ENCODE data around the gene MUC5B. TPM values are rescaled to one million over a fixed set of nuclear protein-coding genes. Genes with fewer than 3 reads are reported as not detected.

The MUC5B gene
- total RNA-seq, 2 experiments from 2014 or later, result not detected

DNA sequence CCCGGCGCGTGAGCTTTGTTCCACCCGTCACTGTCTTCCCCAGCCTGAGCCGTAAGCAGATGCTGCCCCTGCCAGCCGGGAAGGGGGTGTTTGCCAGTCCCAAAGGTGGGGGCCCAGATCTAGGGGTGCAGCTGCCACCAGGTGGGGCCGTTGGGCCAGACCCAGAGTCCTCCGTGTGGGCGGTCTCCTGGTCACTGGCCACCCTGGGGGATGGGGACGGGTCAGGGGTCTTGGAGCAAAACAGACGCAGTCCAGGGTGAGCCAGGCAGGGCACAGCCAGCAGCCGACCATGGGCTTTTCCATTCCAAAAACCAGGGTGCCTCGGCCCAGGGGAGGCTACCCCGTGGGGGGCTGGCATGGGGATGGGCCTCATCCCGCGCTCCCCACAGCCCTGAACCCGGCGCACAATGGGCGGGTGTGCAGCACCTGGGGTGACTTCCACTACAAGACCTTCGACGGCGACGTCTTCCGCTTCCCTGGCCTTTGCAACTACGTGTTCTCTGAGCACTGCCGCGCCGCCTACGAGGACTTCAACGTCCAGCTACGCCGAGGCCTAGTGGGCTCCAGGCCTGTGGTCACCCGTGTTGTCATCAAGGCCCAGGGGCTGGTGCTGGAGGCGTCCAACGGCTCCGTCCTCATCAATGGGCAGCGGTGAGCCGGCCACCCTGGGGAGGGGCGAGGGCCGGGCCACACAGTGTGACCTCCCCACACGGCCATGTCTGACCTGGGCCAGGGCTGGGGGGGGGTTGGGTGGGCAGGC lies 3.5 kb downstream of the MUC5B start:
- H3K9me3 Mint-ChIP-seq, result no peaks in the 10 kb centered on the region
- H3K27ac Mint-ChIP-seq, result no peak overlapping the region
- ATAC-seq (ENCODE audit: low read depth) (no peak), DNase-seq (peak; percentile 35)
- H3K4me1 Mint-ChIP-seq, result no peaks in the 10 kb centered on the region
- no peaks in the 10 kb centered on the region for H3K36me3 Mint-ChIP-seq
- POLR2A ChIA-PET, result no interaction called here
- H3K27me3 Mint-ChIP-seq, result no peaks in the 10 kb centered on the region
- H3K4me3 Mint-ChIP-seq, result no peak overlapping the region

DNA sequence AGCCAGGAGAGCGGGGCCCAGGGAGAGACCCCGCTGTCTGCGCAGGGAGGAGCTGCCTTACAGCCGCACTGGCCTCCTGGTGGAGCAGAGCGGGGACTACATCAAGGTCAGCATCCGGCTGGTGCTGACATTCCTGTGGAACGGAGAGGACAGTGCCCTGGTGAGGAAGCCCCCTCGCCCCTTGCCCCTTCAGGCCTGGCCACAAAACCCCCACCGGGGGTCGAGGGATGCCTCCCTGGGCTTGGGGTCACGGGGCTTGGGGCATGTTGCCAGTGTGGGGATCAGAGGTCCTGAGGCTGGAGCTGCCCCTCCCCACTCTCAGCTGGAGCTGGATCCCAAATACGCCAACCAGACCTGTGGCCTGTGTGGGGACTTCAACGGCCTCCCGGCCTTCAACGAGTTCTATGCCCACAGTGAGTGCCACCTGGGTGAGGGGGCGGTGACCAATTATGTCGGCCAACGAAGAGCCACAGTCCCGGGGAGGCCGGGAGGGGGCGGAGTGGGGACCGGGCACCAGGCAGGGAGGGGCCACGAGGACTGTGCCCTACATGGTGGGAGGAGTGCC lies 4.2 kb downstream of the MUC5B start:
- POLR2A ChIA-PET, result no interaction called here
- H3K4me3 Mint-ChIP-seq, result no peak overlapping the region

GRCh38 chr11:1227551-1228100 lies 4.8 kb downstream of the MUC5B start:
- ATAC-seq (ENCODE audit: low read depth), result no peak
- POLR2A ChIA-PET, result no interaction called here
- no peaks in the 10 kb centered on the region for H3K27me3 Mint-ChIP-seq
- H3K9me3 Mint-ChIP-seq, result no peaks in the 10 kb centered on the region
- no peak overlapping the region for H3K27ac Mint-ChIP-seq
- no peak for DNase-seq
- no peaks in the 10 kb centered on the region for H3K4me1 Mint-ChIP-seq
- no peak overlapping the region for H3K4me3 Mint-ChIP-seq
- no peaks in the 10 kb centered on the region for H3K36me3 Mint-ChIP-seq

More for the DNA sequence above, 4.2 kb downstream of the MUC5B start:
- Mint-ChIP-seq H3K27me3 (no peaks in the 10 kb centered on the region), H3K4me1 (no peaks in the 10 kb centered on the region), H3K27ac (no peak overlapping the region), H3K36me3 (no peaks in the 10 kb centered on the region), H3K9me3 (no peaks in the 10 kb centered on the region)
- no peak for DNase-seq
- ATAC-seq (ENCODE audit: low read depth), result no peak

- H3K4me3 Mint-ChIP-seq, result no peak overlapping the region
- no peaks in the 10 kb centered on the region for H3K9me3 Mint-ChIP-seq
- H3K27ac Mint-ChIP-seq, result no peak overlapping the region
- ATAC-seq (ENCODE audit: low read depth) (no peak), DNase-seq (no peak)
- H3K4me1 Mint-ChIP-seq, result no peaks in the 10 kb centered on the region
- H3K36me3 Mint-ChIP-seq, result no peaks in the 10 kb centered on the region
- no peaks in the 10 kb centered on the region for H3K27me3 Mint-ChIP-seq
- POLR2A ChIA-PET, result no interaction called here
Observed at GRCh38 chr11:1228101-1228821, 5.4 kb downstream of the MUC5B start.

- Mint-ChIP-seq H3K4me1 (no peaks in the 10 kb centered on the region), H3K27me3 (no peaks in the 10 kb centered on the region), H3K27ac (no peak overlapping the region), H3K9me3 (no peaks in the 10 kb centered on the region), H3K4me3 (no peak overlapping the region), H3K36me3 (no peaks in the 10 kb centered on the region)
- ATAC-seq (ENCODE audit: low read depth), result no peak
- POLR2A ChIA-PET, result no interaction called here
- no peak for DNase-seq
Observed at GRCh38 chr11:1228921-1229451, 6.1 kb downstream of the MUC5B start.

GRCh38 chr11:1229471-1230120 lies 6.7 kb downstream of the MUC5B start:
- POLR2A ChIA-PET, result no interaction called here
- Mint-ChIP-seq H3K4me3 (no peak overlapping the region), H3K27me3 (no peaks in the 10 kb centered on the region), H3K36me3 (no peaks in the 10 kb centered on the region), H3K27ac (no peak overlapping the region), H3K9me3 (no peaks in the 10 kb centered on the region), H3K4me1 (no peaks in the 10 kb centered on the region)
- DNase-seq, result no peak
- no peak for ATAC-seq (ENCODE audit: low read depth)

GRCh38 chr11:1230121-1230455 lies 7.2 kb downstream of the MUC5B start:
- POLR2A ChIA-PET, result no interaction called here
- no peaks in the 10 kb centered on the region for H3K4me1 Mint-ChIP-seq
- no peaks in the 10 kb centered on the region for H3K36me3 Mint-ChIP-seq
- H3K27ac Mint-ChIP-seq, result no peak overlapping the region
- H3K27me3 Mint-ChIP-seq, result no peaks in the 10 kb centered on the region
- H3K9me3 Mint-ChIP-seq, result no peaks in the 10 kb centered on the region
- no peak for ATAC-seq (ENCODE audit: low read depth)
- no peak for DNase-seq
- H3K4me3 Mint-ChIP-seq, result no peak overlapping the region

- DNase-seq, result no peak
- H3K4me1 Mint-ChIP-seq, result no peaks in the 10 kb centered on the region
Observed at GRCh38 chr11:1230456-1231395, 7.9 kb downstream of the MUC5B start.

GRCh38 chr11:1231396-1232020 lies 8.6 kb downstream of the MUC5B start:
- DNase-seq, result no peak
- H3K27ac Mint-ChIP-seq, result no peak overlapping the region
- no peak overlapping the region for H3K4me3 Mint-ChIP-seq
- H3K27me3 Mint-ChIP-seq, result no peaks in the 10 kb centered on the region
- H3K4me1 Mint-ChIP-seq, result no peaks in the 10 kb centered on the region
- no peaks in the 10 kb centered on the region for H3K36me3 Mint-ChIP-seq
- no peaks in the 10 kb centered on the region for H3K9me3 Mint-ChIP-seq
- POLR2A ChIA-PET, result no interaction called here
- ATAC-seq (ENCODE audit: low read depth), result no peak

More at GRCh38 chr11:1230456-1231395, 7.9 kb downstream of the MUC5B start:
- Mint-ChIP-seq H3K36me3 (no peaks in the 10 kb centered on the region), H3K9me3 (no peaks in the 10 kb centered on the region), H3K4me3 (no peak overlapping the region), H3K27me3 (no peaks in the 10 kb centered on the region), H3K27ac (no peak overlapping the region)
- POLR2A ChIA-PET, result no interaction called here
- no peak for ATAC-seq (ENCODE audit: low read depth)

- ATAC-seq (ENCODE audit: low read depth) (no peak), DNase-seq (no peak)
- H3K36me3 Mint-ChIP-seq, result no peaks in the 10 kb centered on the region
- no peaks in the 10 kb centered on the region for H3K27me3 Mint-ChIP-seq
- POLR2A ChIA-PET, result no interaction called here
- no peak overlapping the region for H3K27ac Mint-ChIP-seq
- no peaks in the 10 kb centered on the region for H3K4me1 Mint-ChIP-seq
- no peak overlapping the region for H3K4me3 Mint-ChIP-seq
- no peaks in the 10 kb centered on the region for H3K9me3 Mint-ChIP-seq
Observed at GRCh38 chr11:1232021-1232882, 9.4 kb downstream of the MUC5B start.

- POLR2A ChIA-PET, result no interaction called here
- Mint-ChIP-seq H3K4me1 (no peaks in the 10 kb centered on the region), H3K27me3 (no peaks in the 10 kb centered on the region), H3K4me3 (no peak overlapping the region), H3K9me3 (no peaks in the 10 kb centered on the region), H3K27ac (no peak overlapping the region), H3K36me3 (no peaks in the 10 kb centered on the region)
- DNase-seq (no peak), ATAC-seq (ENCODE audit: low read depth) (no peak)
Observed at GRCh38 chr11:1232883-1233321, 10.0 kb downstream of the MUC5B start.
